Motor neuron (in vitro differentiated cells): ENCODE measurements around the gene PLD4. TPM values are rescaled to one million over a fixed set of nuclear protein-coding genes. Genes with fewer than 3 reads are reported as not detected.

Source experiments
- ATAC-seq, 8 experiments: fragments of 200-7000 bp; cut with Tn5 transposase; replicated peaks in 6 of 8; 2 replicates each; pipeline ENCODE4 v1.8.0; 2021; ENCODE audit warnings: mild to moderate bottlenecking in 8 of 8, moderate library complexity in 8 of 8
- H3K27ac ChIP-seq, 2 donors: fragments of 250-450 bp; sonication (Bioruptor Pico); 2 replicates each; pipeline ENCODE4 v1.9.0; 2021; ENCODE audit warnings: antibody characterized with exemption in 2 of 2, mild to moderate bottlenecking in 2 of 2, moderate library complexity in 1 of 2
- H3K4me1 ChIP-seq, 2 donors: fragments of 250-450 bp; sonication (Bioruptor Pico); replicated peaks in 1 of 2; 2 replicates each; pipeline ENCODE4 v1.6.1; 2021; ENCODE audit warnings: antibody characterized with exemption in 2 of 2, mild to moderate bottlenecking in 2 of 2, moderate library complexity in 1 of 2
- H3K4me3 ChIP-seq, 5 donors: fragments of 250-450 bp; sonication (Bioruptor Pico); 2 replicates each; pipeline ENCODE4 v1.9.0; 2021; ENCODE audit warnings: antibody characterized with exemption in 5 of 5, mild to moderate bottlenecking in 5 of 5, moderate library complexity in 4 of 5
- WGBS, 10 experiments: fragments of 450-650 bp; shearing (Covaris generic); methylation state at CpG; one replicate each; pipeline ENCODE4 v1.0.0; 2022; 5-methylcytosine and 5-hydroxymethylcytosine counted together
- in situ Hi-C, 9 experiments: fragments of 400-800 bp; cut with MboI; loops; one replicate each; pipeline ENCODE4 v1.15.0; 2021; ENCODE audit warnings: low sequenced_read_pairs in 9 of 9, low pct_unique_long_range_greater_than_20kb in 2 of 9; ENCODE audit not compliant: unreplicated experiment in 9 of 9
- total RNA-seq, 8 experiments: library from RNA; unstranded; fragments of 300-600 nt; gene quantifications; 2 replicates each; pipeline versions ENCODE4 v1.2.3 to v1.2.4, GENCODE V29; 2022

Gene PLD4
- total RNA-seq, 8 experiments from 2014 or later: 0.09 to 1.1 (median 0.41) TPM

GRCh38 chr14:104957146-104958113 is 32.8 kb downstream of the PLD4 start:
- in situ Hi-C loops: no loop called here
- peak in 2 of 8 experiments; percentile 62 to 77 for ATAC-seq
- Histone ChIP-seq H3K4me1 (no peaks in the 10 kb centered on the region), H3K27ac (no peak overlapping the region), H3K4me3 (no peak overlapping the region)
- 38 to 90% (median 75%) methylated on average over 1 to 10 of the region's 25 CpGs; no CpG with 5 or more reads in 1 of the 10 experiments for WGBS, 10 experiments

DNA sequence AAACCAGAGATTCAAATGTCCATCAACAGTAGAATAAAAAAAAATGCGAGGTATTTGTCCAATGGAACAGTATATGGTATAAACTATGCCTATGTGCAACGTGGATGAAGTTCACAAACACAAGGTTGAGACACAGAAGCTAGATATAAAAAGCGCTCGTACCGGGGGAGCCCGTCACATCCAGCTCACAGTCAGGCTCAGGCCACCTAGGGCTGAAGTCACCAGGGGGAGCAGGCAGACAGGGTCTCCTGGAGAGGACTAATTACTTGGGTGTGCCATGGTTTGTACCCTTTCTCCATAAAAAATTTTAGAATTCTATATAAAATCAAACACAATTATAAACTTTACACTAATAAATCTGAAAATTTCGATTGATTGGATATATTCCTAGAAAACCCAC is 39.9 kb downstream of the PLD4 start:
- no peak for ATAC-seq

GRCh38 chr14:104965561-104966231 is 41.0 kb downstream of the PLD4 start:
- peaks cover 4 to 15% of the 10 kb centered on the region in 2 donors for H3K4me1 ChIP-seq
- WGBS, 10 experiments: 42 to 58% (median 50%) methylated on average over 2 of the region's 13 CpGs; no CpG with 5 or more reads in 7 of the 10 experiments
- ATAC-seq: no peak
- H3K27ac ChIP-seq: no peak overlapping the region
- no peak overlapping the region for H3K4me3 ChIP-seq
- in situ Hi-C loops: no loop called here

More for the DNA sequence above, 39.9 kb downstream of the PLD4 start:
- in situ Hi-C loops: no loop called here
- Histone ChIP-seq H3K4me1 (peaks cover 4 to 15% of the 10 kb centered on the region in 2 donors), H3K4me3 (no peak overlapping the region), H3K27ac (no peak overlapping the region)
- WGBS, 10 experiments: 0 to 96% (median 52%) methylated on average over 1 to 7 of the region's 7 CpGs; no CpG with 5 or more reads in 1 of the 10 experiments

GRCh38 chr14:104966261-104966865 is 41.7 kb downstream of the PLD4 start:
- Histone ChIP-seq H3K27ac (no peak overlapping the region), H3K4me1 (peaks cover 4 to 15% of the 10 kb centered on the region in 2 donors), H3K4me3 (no peak overlapping the region)
- in situ Hi-C loops: no loop called here
- no peak for ATAC-seq
- no CpG with 5 or more reads among the region's 9 CpGs for WGBS, 10 experiments

- H3K4me3 ChIP-seq: no peak overlapping the region
- no CpG with 5 or more reads among the region's 8 CpGs for WGBS, 10 experiments
- in situ Hi-C loops: no loop called here
Observed at GRCh38 chr14:104966981-104967385, 42.3 kb downstream of the PLD4 start.

DNA sequence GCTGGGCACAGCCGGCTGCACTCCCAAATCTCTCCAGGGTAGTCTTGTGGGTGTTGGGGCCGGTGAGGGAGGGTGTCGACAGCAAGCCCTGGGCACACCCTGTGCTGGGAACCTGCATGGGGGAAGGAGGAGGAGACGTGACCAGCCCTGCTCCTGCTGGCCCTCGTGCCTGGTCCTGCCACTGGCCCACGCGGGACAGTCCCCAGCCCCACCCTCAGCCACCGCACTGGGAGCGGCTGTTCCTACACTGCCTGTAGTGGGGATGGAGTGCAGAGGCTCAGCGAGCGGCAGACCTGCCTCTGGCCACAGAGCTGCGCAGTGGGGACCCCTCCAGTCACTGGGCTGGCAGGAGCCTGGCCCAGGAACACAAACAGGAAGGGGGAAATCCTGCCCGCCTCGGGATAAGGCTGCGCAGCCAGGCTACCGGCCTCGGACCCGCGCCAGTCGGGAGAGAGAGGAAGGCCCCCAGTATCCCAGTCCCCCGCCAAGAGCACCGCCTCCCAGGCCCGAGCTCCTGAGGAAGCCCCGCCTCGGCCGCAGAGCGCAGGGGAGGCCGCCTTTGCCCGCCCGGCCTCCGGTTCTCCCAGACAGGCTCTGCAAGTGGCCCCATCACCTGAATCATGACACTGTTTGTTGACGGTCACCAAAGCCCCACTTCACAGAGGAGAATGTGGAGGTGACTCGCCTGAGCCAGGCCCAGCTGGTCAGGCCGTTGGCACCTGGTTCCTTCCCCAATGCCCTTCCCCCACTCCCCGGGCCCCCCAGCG is 42.9 kb downstream of the PLD4 start:
- peak; percentile 38 to 68 (median 55) for ATAC-seq
- Histone ChIP-seq H3K4me1 (peaks cover 4 to 15% of the 10 kb centered on the region in 2 donors), H3K27ac (no peak overlapping the region), H3K4me3 (no peak overlapping the region)
- WGBS, 10 experiments: 0 to 22% methylated on average over 1 to 3 of the region's 36 CpGs; no CpG with 5 or more reads in 8 of the 10 experiments
- in situ Hi-C loops: no loop called here

More at GRCh38 chr14:104966981-104967385, 42.3 kb downstream of the PLD4 start:
- Histone ChIP-seq H3K4me1 (peaks cover 4 to 15% of the 10 kb centered on the region in 2 donors), H3K27ac (no peak overlapping the region)
- ATAC-seq: peak in 2 of 8 experiments; percentile 3 to 7

GRCh38 chr14:104968153-104968527 is 43.5 kb downstream of the PLD4 start:
- peaks cover 4 to 21% of the 10 kb centered on the region in 2 donors for H3K4me1 ChIP-seq
- peak in 6 of 8 experiments; percentile 3 to 43 (median 32) for ATAC-seq
- WGBS, 10 experiments: 20% methylated on average over 3 of the region's 12 CpGs; no CpG with 5 or more reads in 9 of the 10 experiments
- no peak overlapping the region for H3K27ac ChIP-seq
- in situ Hi-C loops: no loop called here
- H3K4me3 ChIP-seq: no peak overlapping the region

- H3K4me1 ChIP-seq: peaks cover 4 to 27% of the 10 kb centered on the region in 2 donors
- WGBS, 10 experiments: 7 to 90% (median 47%) methylated on average over 1 to 6 of the region's 21 CpGs; no CpG with 5 or more reads in 4 of the 10 experiments
- in situ Hi-C loops: no loop called here
- H3K27ac ChIP-seq: no peak overlapping the region
- H3K4me3 ChIP-seq: no peak overlapping the region
- peak in 1 of 8 experiments; percentile 23 for ATAC-seq
Observed at GRCh38 chr14:104968541-104969401, 44.1 kb downstream of the PLD4 start.

GRCh38 chr14:104969741-104970230 is 45.1 kb downstream of the PLD4 start:
- no peak for ATAC-seq
- in situ Hi-C loops: loop anchor here in 2 of 9 experiments (10.0 kb wide), 1 partner anchor 75 kb away; no protein-coding TSS in a partner anchor
- Histone ChIP-seq H3K4me3 (no peak overlapping the region), H3K27ac (no peak overlapping the region), H3K4me1 (peaks cover 4 to 30% of the 10 kb centered on the region in 2 donors)
- WGBS, 10 experiments: 67 to 100% (median 100%) methylated on average over 1 to 2 of the region's 10 CpGs; no CpG with 5 or more reads in 7 of the 10 experiments

DNA sequence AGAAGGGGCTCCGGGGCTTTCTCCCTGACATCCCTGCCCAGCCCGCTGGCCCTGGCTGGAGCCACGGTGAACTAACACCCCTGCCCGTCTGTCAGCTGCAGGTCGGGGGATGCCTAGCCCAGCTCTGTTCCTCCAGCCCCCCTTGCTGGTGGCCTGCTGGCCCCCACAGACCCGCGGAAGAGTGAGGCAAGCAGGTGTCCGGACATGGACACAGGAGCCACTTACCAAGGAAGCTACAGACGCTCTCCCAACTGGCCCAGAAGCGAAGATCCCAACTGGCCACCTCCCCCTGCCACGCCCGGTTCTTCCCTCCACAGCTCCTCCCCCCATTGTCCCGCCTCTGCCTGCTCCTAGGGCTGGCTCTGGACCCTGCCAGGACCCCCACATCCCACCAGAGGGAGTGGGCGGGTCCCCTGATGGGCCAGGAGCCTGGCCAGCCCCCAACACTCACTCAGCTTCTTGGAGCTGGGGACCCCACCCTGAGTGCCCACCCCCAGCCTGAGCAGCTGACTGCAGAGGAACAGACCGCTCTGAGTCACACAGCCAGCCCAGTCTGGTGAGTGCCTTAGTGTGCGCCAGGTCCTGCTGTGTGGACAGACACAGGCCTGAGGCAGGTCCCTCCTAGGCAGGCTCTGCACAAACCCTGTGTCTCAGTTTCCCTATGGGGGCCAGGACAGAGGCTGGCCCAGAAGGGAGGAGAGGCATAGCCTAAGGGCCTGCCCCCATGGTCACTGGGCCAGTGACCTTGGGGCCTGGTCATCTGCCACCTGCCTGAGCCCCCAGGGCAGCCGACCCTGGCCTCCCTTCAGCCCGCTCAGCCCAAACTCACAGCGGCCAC is 45.8 kb downstream of the PLD4 start:
- Histone ChIP-seq H3K27ac (no peak overlapping the region), H3K4me3 (no peak overlapping the region), H3K4me1 (peaks cover 4 to 30% of the 10 kb centered on the region in 2 donors)
- in situ Hi-C loops: loop anchor here in 2 of 9 experiments (10.0 kb wide), 1 partner anchor 74 kb away; no protein-coding TSS in a partner anchor
- peak in 7 of 8 experiments; percentile 8 to 43 (median 23) for ATAC-seq
- WGBS, 10 experiments: 0 to 64% (median 60%) methylated on average over 1 to 5 of the region's 19 CpGs; no CpG with 5 or more reads in 7 of the 10 experiments
